ENCODE data around the gene UGT1A1. TPM values are rescaled to one million over a fixed set of nuclear protein-coding genes. Genes with fewer than 3 reads are reported as not detected.

UGT1A1 gene
- total and polyA plus RNA-seq, 2 of the 13 experiments (the other 11 are each of a cell fraction or from before 2014, with no cell fraction given): 0.69 to 0.75 TPM

GRCh38 chr2:233802132-233802815 is 42.2 kb downstream of the UGT1A1 start:
- POLR2A ChIA-PET: no interaction called here
- intact Hi-C loops (cut with micrococcal nuclease; ENCODE audit: unreplicated experiment): no loop called here

More at GRCh38 chr2:233802132-233802815, 42.2 kb downstream of the UGT1A1 start:
- Histone ChIP-seq H3K4me3 (replicated peaks in 1 of 3; ENCODE audit: insufficient read depth in 1 of 3, low read depth in 2 of 3, low read length in 3 of 3) (no peak overlapping the region), H3K27ac (ENCODE audit: extremely low read length, insufficient read depth, low read length) (no peak overlapping the region), H2AFZ (ENCODE audit: low read length) (no peak overlapping the region), H4K20me1 (ENCODE audit: insufficient read depth, low read length) (no peaks in the 10 kb centered on the region), H3K9ac (ENCODE audit: insufficient read depth, low read depth, low read length) (no peak overlapping the region), H3K79me2 (ENCODE audit: insufficient read depth, low read length) (no peaks in the 10 kb centered on the region), H3K36me3 (replicated peaks in 1 of 2; ENCODE audit: control insufficient read depth in 1 of 2, insufficient read depth in 2 of 2, low read length in 2 of 2) (no peaks in the 10 kb centered on the region), H3K4me1 (ENCODE audit: insufficient read depth, low read length) (no peaks in the 10 kb centered on the region), H3K4me2 (ENCODE audit: low read depth, low read length) (no peak overlapping the region), H3K27me3 (ENCODE audit: control insufficient read depth in 1 of 2, insufficient read depth in 2 of 2, low read length in 2 of 2) (peaks cover 0 to 48% of the 10 kb centered on the region in 2 experiments; a peak in 3 of 5 replicates), H3K9me3 (ENCODE audit: low read length) (no peaks in the 10 kb centered on the region)
- ATAC-seq (no peak), FAIRE-seq (no peak), DNase-seq (ENCODE audit: low spot score) (no peak)
- CTCF ChIA-PET (ENCODE audit: low intra/inter-chr PET ratio, low total read pairs): no interaction called here
- BruUV-seq (replicated peaks): no TSS peak
- in situ Hi-C loops (cut with HindIII; ENCODE audit: extremely low pct_ligation_motif_present, low pct_unique_long_range_greater_than_20kb): no loop called here
- TF ChIP-seq ZFX (CRISPR knock-in tag; IDR thresholded peaks at IDR 0.05; ENCODE audit: low read depth): no peak
- TF ChIP-seq NR2F6 (IDR thresholded peaks at IDR 0.05): no peak
- TF ChIP-seq NR2F6 (CRISPR knock-in tag; IDR thresholded peaks at IDR 0.05): no peak
- no peak for TF ChIP-seq GFI1 (CRISPR knock-in tag; IDR thresholded peaks at IDR 0.05; ENCODE audit: borderline replicate concordance)
- TF ChIP-seq ZNF557 (CRISPR knock-in tag; IDR thresholded peaks at IDR 0.05): no peak
- no peak for TF ChIP-seq LCORL (IDR thresholded peaks at IDR 0.05)
- no peak for TF ChIP-seq LCORL (CRISPR knock-in tag; IDR thresholded peaks at IDR 0.05)
- no peak for TF ChIP-seq ZNF547 (CRISPR knock-in tag; IDR thresholded peaks at IDR 0.05)
- TF ChIP-seq HOXD1 (CRISPR knock-in tag; IDR thresholded peaks at IDR 0.05): no peak
- no peak for TF ChIP-seq ZNF20 (CRISPR knock-in tag; IDR thresholded peaks at IDR 0.05)
- no peak for TF ChIP-seq MLLT10 (CRISPR knock-in tag; IDR thresholded peaks at IDR 0.05)
- no peak for TF ChIP-seq ZNF335 (CRISPR knock-in tag; IDR thresholded peaks at IDR 0.05)
- no peak for TF ChIP-seq ZNF556 (CRISPR knock-in tag; IDR thresholded peaks at IDR 0.05; ENCODE audit: borderline replicate concordance)
- no peak for TF ChIP-seq ZNF160 (CRISPR knock-in tag; IDR thresholded peaks at IDR 0.05)
- no peak for TF ChIP-seq NFKBIZ (CRISPR knock-in tag; IDR thresholded peaks at IDR 0.05)
- TF ChIP-seq ZFP91 (CRISPR knock-in tag; IDR thresholded peaks at IDR 0.05; ENCODE audit: borderline replicate concordance): no peak
- no peak for TF ChIP-seq HMG20B (CRISPR knock-in tag; conservative IDR thresholded peaks at IDR 0.05)
- WGBS (ENCODE audit: low lambda C conversion rate): 0% methylated on average over 3 of the region's 3 CpGs
